Stimulated activated CD4-positive, alpha-beta T cell treated with anti-CD3 and anti-CD28 coated beads, TNF-alpha, amount 100 ng/mL, for 1 hour (primary cell): ENCODE data around the gene BLVRA.

Experiments used
- DNase-seq, 3 donors: peaks; one replicate each; pipeline ENCODE4 v3.0.0-alpha.2; 2020; ENCODE audit warnings: low read depth in 3 of 3, low spot score in 1 of 3

BLVRA gene

GRCh38 chr7:43855176-43855575 is 96.7 kb downstream of the BLVRA start:
- no peak for DNase-seq

DNA sequence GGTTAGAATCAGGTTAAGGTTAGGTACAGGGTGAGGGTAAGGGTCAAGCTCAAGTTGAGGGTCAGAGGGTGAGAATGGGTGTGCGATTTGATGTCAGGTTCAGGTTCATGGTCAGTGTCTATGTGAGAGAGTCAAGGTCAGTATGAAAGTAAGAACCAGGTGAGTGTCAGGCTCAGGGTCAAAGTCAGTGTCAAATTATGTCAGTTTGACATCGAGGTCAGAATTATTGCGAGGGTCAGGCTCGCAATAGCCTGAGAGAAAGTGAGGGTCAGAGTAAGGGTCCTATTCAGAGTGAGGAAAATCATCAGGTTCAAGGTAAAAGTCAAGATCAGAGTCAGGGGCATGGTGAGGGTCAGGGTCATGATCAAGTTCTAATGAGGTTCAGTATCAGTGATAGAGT is 97.8 kb downstream of the BLVRA start:
- no peak for DNase-seq
